NCI-H526 treated with DMSO at 0.1 percent for 48 hours (cell line): ENCODE data around the gene CHP1.
"Not testable (repeated sequence)": the region's sequence is repeated elsewhere in the genome, so short reads cannot be mapped to it uniquely, and the experiment has no call there.

Experiments
- DNase-seq: peaks from one replicate; lab custom pipeline; 2025; lab: John Stamatoyannopoulos, UW

Gene CHP1

DNA sequence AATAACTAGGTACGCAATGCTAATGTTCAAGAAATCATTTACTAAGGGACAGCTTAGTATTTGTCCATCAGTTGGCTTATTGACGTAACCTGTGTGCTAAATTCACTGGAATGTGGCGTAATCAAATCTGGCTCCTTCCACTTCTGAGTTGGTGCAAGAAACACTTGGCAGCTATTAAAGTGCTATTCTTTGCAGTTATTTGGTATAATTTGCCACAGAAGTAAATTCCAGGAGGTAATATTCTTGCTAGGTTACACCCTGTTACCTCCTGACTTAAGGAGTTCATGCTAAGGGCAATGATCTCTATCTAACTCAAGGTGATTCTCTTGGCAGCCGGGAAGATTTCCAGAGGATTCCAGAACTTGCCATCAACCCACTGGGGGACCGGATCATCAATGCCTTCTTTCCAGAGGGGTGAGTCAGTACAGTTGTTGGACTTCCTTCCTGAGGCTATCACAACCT, 25.5 kb downstream of the CHP1 start:
- DNase-seq: no peak

GRCh38 chr15:41258750-41259471, 27.8 kb downstream of the CHP1 start:
- DNase-seq: no peak

DNA sequence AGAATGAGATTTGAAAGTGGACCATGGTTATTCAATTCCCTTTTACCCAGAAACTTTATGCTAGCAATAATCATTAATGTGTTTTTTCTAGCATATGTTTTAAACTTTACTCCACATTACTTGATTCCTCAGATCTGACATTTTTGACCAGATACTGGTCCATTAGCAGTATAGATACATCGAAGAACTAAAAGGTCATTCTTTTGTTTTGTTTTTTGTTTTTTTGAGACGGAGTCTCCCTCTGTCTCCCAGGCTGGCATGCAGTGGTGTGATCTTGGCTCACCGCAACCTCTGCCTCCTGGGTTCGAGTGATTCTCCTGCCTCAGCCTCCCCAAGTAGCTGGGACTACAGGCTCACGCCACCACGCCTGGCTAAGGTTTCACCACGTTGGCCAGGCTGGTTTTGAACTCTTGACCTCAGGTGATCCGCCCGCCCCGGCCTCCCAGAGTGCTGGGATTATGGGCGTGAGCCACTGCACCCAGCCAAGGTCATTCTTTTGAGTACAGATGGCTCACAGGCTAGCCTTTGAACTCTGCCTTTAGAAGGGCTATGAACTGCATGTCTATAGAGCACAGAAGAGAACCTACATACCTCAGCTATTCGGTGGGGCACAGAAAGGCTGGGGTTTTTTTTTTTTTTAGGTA, 28.6 kb downstream of the CHP1 start:
- DNase-seq: no peak

DNA sequence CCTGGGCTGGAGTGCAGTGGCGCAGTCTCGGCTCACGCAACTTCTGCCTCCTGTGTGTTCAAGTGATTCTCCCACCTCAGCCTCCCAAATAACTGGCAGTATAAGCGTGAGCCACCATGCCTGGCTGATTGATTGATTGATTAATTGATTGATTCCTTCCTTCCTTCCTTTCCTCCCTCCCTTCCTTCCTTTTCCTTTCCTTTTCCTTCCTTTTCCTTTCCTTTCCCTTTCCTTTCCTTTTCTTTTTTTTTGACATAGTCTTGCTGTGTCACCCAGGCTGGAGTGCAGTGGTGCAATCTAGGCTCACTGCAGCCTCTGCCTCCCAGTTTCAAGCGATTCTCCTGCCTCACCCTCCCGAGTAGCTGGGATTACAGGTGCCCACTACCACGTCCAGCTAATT, 29.9 kb downstream of the CHP1 start:
- DNase-seq: not testable (repeated sequence)

DNA sequence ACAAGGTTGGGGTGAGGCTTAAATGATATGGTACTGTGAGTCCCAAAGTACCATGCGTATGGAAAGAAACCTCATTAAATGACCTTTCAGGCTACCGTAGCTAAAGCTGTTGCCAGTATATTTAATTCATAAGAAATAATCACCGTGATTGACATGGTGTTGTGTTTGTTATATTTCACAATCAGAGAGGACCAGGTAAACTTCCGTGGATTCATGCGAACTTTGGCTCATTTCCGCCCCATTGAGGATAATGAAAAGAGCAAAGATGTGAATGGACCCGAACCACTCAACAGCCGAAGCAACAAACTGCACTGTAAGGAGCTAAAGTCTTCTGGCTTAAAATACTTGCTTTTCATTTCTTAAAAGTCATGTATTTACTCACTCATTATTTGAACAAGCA, 31.5 kb downstream of the CHP1 start:
- no peak for DNase-seq

DNA sequence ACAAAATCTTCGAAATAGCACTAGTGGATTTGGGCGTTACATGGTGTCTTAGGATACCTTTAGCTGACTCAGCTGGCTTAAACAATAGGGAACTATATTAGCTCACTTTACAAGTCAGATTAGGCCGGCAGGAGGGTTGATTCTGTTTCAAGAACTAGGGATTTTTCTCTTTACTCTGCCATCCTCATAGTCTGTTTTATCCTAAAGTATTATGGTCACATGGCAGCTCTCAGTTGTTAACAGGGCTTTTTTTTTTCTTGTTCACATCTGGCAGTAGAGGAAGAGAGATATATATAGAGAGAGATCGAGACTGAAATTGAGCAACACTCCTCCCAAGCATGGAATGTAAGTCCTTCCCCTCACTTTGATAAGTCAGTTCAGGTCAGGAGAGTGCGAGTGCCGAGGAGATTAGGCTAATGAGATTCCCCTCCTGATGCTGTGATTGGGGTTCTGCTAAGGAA, 32.9 kb downstream of the CHP1 start:
- no peak for DNase-seq

- DNase-seq: no peak
These were observed 38.8 kb downstream of the CHP1 start for GRCh38 chr15:41269887-41270286.

DNA sequence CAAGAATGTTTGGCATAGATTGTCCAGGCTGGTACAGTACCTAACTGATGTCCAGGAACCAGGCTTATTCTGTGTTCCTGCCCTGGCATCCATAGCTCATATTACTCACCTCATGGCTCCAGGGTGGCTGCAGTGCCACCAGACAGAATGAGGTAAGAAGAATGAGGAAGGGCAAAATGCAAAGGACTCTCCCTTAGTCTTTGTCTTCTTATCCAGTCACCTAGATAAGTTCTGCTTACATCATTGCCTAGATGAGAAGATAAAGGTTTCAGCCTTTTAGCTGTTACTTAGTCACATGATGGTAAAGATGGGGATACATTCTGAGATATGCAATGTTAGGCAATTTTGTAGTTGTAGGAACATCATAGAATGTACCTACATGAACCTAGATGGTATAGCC, 45.8 kb downstream of the CHP1 start:
- no peak for DNase-seq

GRCh38 chr15:41278319-41278718, 47.3 kb downstream of the CHP1 start:
- DNase-seq: no peak

DNA sequence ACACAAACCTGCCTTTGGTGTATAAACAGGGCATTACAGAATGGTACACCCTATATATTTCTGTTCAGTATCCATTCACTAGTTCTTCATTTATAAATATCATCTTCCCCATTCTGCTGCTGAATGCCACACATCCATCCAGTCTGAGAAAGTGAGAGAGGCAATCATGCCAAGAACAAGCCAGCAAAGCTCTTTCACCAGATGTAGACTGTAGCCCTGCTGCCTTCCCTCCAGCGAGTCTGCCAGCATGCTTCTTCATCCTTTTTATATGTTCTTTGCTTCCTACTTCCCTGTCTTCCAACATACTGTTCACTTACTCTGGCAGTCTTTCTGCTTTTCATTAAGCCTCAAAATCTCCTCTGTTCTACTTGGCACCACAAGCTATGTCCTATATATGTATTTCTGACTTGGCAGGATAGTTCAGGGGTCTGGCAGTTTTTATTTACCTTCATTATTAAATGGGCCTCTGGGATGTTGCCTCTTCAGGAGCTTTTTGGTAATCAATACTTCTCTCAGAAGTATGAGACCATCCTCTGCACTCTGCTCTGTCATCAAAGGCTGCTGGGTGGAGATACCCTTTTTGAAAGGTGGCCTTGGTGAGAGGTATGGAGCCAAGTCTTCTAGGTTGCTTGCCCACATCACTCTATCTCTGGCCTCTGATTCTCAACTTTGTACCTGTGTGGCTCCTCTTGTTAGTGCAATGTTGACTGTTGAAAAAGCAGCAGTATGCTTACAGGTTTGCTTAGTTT, 48.6 kb downstream of the CHP1 start:
- DNase-seq: no peak

DNA sequence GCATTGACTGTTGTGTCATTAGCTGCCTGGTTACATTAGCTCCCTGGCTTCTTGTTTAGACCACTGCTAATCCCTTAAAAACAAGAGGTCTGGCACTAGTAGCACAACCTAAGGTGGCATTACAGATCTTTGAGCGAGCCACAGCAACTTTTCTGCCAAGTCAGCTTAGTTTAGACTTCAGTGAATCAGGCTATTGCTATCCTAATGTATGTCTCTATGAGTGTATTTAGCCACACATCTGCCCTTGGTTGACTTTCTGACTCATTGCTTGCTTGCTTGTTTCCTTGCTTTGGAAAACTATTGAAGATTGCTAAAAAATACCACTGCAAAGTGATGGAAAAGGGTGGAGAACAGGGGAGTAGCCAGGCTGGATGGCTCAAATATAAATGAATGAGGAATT, 50.2 kb downstream of the CHP1 start:
- no peak for DNase-seq

DNA sequence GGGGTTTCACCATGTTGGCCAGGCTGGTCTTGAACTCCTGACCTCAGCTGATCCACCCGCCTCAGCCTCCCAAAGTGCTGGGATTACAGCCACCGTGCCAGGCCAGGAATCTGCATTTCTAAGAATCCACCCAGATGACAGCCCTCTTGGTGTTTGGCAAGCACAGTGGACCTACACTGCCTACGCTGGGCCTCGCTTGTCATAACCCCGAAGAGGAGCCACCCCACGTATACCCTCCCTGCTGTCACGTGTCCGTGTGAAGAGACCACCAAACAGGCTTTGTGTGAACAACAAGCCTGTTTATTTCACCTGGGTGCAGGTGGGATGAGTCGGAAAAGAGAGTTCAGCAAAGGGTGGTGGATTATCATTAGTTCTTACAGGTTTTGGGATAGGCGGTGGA, 51.4 kb downstream of the CHP1 start:
- DNase-seq: not testable (repeated sequence)

GRCh38 chr15:41282980-41283652, 52.0 kb downstream of the CHP1 start:
- DNase-seq: not testable (repeated sequence)

- peak; percentile 97 for DNase-seq
These were observed 52.8 kb downstream of the CHP1 start for GRCh38 chr15:41283653-41284426.

DNA sequence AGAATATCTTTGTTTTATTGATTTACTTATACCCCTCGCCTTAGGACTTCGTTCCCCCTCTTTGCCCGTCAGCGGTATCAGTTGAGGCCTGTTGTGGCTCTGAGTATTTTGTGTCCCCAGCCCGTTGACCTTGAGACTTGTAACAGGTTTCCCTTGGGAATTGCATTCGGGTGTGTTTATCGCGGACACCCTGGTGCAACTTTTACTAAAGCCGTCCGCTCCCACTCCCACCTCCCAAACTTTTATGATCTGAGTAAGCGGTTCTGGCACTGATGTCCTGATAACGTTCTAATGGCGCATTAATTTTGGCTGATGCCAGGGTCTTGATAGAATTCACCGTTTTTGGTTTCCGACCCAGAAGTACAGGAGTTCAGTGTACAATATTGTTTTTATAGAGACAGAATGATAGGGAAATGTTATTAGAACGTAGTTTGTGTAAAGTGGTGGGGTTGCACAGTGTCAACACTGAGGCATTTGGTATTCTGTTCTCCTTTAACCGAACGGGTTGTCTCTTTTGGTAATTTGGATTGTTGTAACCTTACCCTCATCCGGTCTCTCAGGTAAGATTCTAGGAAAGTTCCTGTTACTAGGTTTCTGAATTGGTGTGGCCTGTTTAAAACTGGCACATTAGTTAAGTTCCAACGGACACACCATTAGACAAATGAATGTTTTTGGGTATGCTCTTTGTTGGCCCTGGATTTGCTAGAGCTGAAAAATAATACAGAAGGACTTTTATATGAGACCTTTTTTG, 53.5 kb downstream of the CHP1 start:
- no peak for DNase-seq

- no peak for DNase-seq
These were observed 54.2 kb downstream of the CHP1 start for GRCh38 chr15:41285285-41285684.

- no peak for DNase-seq
These were observed 55.7 kb downstream of the CHP1 start for GRCh38 chr15:41286665-41287333.

DNA sequence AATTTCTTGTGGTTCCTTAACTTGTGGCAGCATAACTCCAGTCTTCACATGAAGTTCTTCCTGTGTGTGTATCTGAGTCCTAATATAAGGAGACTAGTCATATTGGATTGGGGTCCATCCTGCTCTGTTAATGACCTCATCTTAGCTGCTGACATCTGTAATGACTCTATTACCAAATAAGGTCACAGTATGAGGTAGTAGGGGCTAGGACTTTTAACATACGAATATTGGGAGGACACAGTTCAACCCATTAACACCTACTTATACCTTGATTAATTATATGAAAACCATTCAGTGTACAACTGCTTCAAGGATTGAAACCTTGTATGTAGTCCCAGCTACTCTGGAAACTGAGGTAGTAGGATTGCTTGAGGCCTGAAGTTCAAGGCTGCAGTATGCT, 57.4 kb downstream of the CHP1 start:
- no peak for DNase-seq

DNA sequence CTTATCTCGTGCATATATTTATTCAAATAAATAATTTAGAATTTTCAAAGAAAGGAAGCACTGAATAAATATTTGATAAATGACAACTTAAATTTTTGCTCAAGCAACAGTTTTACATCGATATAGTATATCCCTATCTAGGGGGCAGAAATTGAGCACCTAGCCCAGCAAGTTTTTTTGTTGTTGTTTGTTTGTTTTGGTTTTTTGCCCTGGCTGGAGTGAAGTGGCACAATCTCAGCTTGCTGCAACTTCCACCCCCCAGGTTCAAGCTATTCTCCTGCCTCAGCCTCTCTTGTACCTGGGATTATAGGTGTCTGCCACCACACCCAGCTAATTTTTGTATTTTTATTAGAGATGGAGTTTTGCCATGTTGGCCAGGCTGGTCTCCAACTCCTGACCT, 58.9 kb downstream of the CHP1 start:
- DNase-seq: no peak

GRCh38 chr15:41291065-41291631, 60.1 kb downstream of the CHP1 start:
- DNase-seq: no peak
